Activated effector memory CD4-positive, alpha-beta T cell treated with Interleukin-2 at 50 U/mL for 16 hours (primary cell): ENCODE measurements around the gene DPYSL4.

ENCODE experiments used
- DNase-seq: peaks from one replicate; pipeline ENCODE4 v3.0.0-alpha.2; 2020

The DPYSL4 gene

DNA sequence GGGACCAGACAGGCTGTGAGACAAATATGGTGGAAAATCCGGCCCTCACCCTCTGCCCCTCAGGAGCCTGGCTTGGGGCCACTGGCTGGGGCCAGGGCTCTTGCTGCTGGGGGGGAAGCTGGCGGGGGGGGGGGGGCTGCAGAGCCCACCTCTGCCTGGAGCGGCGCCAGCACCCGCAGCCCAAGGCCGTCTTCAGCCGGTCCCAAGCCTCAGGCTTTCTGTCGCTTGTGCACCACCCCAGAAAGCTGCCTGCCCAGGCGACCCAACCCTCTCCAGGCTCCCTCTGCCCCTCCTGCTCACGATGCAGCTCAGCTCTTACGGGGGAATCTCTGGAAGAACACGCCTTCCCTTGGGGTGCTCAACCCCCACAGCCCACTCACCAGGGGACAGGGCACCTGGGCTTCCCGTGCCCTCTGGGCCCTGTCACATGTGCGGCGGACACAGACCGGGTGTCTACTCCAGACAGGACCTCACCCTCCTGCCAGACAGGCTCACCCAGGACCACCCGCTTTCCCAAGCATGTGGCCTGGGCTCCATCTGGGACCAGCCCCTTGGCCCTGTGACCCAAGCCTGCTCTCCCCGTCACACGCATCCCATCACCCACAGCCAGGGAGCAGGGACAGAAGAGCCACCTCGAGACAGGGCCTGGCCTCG lies 43.9 kb downstream of the DPYSL4 start:
- DNase-seq: no peak

DNA sequence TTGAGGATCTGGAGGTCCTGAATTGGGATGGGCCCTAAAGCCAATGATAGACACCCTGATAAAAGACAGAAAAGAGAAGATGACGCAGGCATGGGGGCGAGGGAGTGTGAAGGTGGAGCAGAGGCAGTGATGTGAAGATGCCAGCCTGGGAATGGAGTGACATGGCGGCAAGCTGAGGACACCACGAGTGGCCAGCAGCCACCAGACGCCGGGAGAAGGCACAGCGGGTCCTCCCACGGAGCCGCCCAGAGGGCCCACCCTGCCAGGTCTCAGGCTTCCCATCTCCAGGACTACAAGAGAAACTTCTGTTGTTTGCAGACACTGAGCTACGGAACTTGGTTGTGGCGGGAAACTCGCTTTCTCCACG lies 44.9 kb downstream of the DPYSL4 start:
- no peak for DNase-seq

GRCh38 chr10:132232023-132232951 lies 45.5 kb downstream of the DPYSL4 start:
- DNase-seq: no peak

DNA sequence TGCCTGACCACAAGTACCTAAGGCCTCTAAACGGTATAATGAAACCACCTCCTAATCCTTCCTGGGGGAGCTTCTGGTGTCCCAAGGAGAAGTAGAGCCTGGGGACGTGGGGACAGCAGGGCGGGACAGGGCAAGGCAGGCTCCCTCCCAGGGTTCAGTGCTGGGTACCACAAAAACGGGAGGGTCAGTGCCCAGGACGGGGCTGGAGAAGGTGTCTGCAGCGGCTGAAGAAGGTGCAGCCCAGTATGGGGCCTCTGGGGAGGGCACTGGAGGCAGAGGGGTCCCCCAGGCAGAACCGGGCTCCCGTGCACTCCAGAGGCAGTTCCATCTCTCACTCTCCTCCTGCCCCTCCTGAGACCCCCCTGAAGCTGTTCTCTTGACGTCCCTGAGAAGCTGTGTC lies 46.2 kb downstream of the DPYSL4 start:
- DNase-seq: no peak

DNA sequence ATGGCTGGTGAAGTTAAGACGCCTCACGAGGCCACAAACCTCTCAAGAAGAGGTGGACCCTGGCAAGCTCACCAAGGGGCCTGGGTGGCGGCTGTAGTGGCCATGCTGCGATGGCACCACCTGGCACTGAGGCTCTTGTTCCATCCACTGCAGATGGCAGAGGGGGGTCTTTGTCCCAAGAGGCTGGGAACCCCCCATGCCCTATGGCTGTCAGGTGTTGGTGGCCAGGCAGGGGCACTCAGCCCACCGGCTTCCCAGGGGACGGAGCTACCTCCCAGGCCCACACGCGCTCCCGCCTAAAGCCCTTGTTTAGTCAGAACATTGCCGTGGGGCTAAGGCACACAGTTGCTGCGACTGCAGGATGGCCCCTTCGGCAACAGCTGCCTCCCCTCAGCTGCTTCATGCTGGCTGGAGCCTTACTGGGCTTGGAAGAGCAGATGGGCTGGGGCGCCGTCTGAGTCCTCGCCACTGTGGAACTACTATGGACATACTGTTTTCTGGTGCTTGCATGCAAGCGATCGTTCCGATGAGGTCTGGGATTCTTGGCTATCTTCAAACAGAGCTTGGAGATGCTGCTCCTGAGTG lies 46.8 kb downstream of the DPYSL4 start:
- DNase-seq: no peak

GRCh38 chr10:132234860-132235259 lies 48.1 kb downstream of the DPYSL4 start:
- no peak for DNase-seq

- no peak for DNase-seq
These were observed 49.4 kb downstream of the DPYSL4 start for GRCh38 chr10:132236161-132236560.

DNA sequence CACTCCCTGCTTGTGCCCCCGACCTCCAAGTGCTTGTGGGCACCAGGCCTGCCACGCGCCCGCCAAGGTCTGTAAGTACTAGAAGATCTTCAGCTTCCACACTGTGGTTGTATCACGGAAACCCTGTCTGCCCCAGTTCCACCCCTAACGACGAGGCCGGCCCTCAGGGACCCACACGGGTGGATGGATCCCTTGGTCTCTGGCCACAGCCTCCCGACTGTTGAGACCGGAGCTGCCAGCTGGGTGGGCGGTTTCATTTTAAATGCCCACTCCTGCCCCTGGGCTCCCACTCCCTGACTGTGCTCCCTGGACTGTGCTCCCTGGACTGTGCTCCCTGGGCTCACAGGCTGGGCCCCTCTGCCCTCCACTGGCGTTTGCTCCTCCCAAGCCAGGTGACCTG lies 50.1 kb downstream of the DPYSL4 start:
- no peak for DNase-seq

DNA sequence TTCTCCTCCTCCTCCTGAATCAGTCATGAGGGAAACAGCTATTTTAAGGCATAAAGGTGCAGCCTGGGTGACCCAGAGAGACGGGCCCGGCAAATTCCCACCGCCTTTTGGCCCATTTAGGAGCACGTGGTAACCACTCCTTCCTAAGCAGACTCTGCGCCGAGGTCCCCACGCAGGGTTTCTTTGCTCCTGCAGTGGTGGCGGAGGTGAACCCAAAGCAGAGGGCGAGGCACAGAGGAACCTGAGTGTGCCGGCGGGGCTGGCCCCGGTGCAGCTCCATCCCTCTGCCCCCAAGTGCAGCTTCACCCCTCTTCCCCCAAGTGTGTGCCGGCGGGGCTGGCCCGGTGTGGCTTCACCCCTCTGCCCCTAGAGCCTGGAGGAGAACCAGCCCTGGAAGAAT lies 50.6 kb downstream of the DPYSL4 start:
- no peak for DNase-seq

- no peak for DNase-seq
These were observed 51.1 kb downstream of the DPYSL4 start for GRCh38 chr10:132237871-132238270.

- no peak for DNase-seq
These were observed 51.8 kb downstream of the DPYSL4 start for GRCh38 chr10:132238371-132239125.

DNA sequence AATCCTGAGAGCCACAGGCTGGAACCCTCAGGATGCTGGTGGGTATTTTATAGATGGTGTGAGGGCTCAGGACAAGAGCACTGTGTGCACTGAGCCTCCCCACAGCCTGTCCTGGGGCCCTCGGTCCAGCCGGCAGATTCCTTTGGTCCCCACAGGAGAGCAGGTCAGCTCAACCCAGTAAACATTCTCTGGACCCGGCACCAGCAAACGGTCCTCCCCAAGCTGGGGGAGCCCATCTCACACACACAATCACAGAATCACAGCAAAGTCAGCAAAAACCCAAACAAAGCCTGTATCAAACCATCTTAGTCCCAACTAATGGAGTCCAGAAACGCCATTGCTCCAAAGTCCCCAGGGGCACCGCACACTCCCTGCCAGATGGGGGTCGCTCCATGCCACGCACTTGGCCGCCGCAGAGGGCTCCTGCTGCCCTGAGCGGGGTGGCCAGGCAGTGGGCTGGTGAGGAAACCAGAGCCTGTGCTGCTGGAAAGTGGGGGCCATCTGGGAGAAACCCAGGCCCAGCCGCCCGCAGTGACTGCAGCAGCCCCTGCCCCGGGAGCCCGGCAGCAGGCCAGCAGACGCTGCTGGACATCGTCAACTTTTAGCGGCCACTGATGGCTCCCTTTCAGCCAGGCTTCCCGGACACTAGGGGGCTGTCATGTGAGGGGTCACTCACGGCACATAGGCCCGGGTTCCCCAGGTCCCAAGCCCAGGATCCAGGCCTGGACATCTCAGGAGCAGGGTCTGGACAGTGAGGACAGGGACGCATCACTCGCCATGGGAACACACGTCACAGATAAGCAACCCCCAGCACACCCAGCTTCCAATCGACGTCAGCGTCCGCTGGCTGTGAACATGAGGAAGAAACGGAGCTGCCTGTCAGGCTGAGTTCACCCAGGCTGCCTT lies 52.6 kb downstream of the DPYSL4 start:
- no peak for DNase-seq

GRCh38 chr10:132240156-132240555 lies 53.4 kb downstream of the DPYSL4 start:
- DNase-seq: no peak

DNA sequence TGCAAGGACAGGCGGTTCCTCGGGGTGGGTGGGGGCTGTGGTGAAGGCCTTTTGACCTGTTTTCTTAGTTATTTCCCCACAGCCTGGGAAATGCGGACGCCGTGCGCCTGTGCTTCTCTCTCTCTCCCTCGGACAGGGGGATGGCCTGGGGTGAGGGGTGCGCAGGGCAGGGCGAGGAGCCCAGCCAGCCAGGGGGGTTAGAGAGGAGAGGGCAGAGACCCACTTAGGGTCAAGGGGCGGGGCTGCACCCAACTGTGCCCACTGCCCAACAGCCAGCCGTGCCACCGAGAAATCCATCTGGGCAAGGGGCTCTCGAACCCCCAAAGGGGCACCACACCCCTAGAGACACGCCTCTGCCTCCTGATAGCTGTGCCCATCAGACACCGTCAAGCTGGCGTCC lies 53.8 kb downstream of the DPYSL4 start:
- no peak for DNase-seq

- DNase-seq: no peak
These were observed 54.3 kb downstream of the DPYSL4 start for GRCh38 chr10:132241086-132241485.

DNA sequence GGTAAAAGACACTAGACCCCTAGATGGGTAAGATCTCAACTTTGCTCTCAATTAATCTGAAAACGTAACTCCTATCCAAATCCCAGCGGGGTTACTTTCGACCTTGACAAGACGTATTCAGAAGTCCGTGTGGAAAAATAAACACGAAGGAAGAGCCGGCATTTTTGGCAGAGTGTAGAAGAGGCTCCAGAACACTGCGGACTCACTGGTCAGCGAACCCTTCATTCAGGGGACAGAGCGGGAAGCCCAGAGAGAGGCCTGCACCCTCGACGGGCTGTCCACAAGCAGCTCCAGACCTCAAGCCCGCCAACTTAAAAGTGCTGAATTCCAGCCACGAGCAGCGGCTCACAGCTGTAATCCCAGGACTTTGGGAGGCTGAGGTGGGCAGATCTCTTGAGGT lies 54.7 kb downstream of the DPYSL4 start:
- DNase-seq: no peak

DNA sequence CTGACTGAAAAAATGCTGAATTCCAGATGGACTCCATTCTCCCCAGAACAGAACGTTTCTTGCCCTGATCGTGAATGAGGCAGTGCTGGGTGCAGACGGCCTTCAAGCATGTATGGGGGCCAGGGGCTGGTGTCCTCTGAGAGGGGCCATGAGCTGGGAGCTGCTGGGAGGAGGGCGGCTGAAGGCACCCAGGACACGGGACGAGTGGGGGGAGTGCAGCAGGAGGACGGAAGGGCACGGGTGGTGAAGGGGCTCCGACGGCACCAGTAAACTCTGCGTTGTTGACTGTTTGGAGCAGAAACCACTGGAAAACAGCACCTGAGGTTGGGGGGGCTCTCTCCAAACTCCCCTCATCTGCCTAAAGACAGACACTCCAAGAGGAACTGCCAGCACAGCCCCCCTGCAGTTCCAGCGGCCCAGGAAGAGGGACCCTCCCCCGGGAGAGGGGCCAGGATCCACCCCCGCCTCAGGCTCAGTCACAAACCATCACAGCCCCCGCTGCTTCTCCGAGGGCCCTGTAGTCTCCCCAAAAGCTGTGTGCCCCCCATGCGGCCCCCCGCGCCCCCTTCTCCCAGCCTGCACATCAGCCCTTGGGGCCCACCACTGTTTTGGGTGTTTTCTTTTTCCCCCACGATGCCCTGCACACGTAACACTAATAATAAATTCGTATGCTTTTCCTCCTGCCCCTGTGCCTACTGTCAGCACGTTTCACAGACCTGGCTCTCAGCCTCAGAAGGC lies 55.5 kb downstream of the DPYSL4 start:
- DNase-seq: no peak

DNA sequence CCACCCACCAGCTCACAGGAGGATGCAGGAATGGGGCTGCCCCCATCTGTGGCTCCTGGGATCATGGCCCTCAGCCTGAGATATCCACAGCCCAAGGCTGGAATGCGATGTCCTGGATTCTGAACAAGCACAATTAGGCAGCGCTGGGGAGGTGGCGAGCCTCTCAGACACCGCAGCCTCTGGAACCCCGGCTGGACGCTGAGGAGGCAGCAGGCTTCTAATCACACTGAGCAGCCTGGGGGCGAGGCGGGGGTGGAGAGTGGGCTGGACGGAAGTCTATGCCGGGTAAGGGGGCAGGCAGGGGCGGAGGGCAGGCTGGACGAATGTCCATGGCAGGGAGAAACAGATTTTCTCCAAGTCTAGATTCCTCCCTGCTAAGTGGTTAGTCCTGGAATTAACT lies 56.4 kb downstream of the DPYSL4 start:
- no peak for DNase-seq

DNA sequence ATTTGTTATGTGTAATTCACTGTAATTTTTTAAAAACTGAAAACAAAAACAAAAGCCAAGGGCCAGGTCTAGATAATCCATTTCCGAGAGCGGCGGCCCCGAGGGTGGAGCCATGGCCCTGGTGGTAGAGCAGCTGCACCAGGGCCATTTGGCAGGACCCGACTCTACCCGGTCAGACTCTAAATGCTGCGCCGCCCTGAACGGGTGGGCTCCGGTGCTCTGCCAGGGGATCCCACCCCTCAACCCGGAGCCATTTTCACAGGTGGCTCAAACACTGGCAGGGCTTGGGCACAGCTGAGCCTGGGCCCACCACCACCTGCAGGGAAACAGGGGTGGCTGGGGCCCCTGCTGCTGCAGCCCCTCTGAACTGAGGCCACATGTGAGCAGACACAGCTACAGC lies 56.9 kb downstream of the DPYSL4 start:
- no peak for DNase-seq

DNA sequence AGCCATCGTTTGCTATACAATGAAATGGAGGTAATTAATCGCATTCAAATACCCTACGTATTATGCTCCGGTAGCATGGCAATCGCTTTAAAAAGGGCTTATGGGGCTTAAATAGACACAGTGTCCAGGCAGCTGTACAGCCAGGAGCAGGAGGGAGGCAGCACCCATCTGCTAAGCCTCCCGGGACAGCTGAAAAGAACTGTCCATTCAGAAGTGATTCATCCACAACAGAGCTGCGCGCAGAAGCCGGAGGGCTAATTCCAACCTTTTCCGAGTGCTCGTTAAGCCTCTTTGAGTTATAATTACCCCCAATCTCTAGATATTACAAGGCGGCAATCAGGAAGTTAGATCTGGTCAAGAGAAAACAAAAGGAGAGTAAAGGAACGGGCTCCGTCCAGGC lies 58.3 kb downstream of the DPYSL4 start:
- DNase-seq: no peak

GRCh38 chr10:132246296-132246695 lies 59.5 kb downstream of the DPYSL4 start:
- no peak for DNase-seq

GRCh38 chr10:132247943-132248342 lies 61.2 kb downstream of the DPYSL4 start:
- DNase-seq: no peak
